Measurements from ENCODE around the gene DNHD1. TPM values are rescaled to one million over a fixed set of nuclear protein-coding genes. Genes with fewer than 3 reads are reported as not detected.

Gene DNHD1
- total and polyA plus RNA-seq, 9 of the 15 experiments (the other 6 are each of a cell fraction or from before 2014, with no cell fraction given) = 0.82 to 9.7 (median 3.8) TPM

- CTCF ChIA-PET (ENCODE audit: low intra/inter-chr PET ratio) = no interaction called here
- 13% methylated on average over 1 of the region's 1 CpG for WGBS (ENCODE audit: insufficient coverage, low coverage, missing lambda C conversion rate)
- H3K9ac ChIP-seq (ENCODE audit: insufficient read depth in 1 of 2, low read depth in 2 of 2, low read length in 2 of 2) = no peak overlapping the region
- H3K27ac ChIP-seq (ENCODE audit: extremely low read depth, low read depth, low read length) = no peak overlapping the region
- H2AFZ ChIP-seq (ENCODE audit: low read depth, low read length) = no peak overlapping the region
- POLR2A ChIA-PET = interaction anchor here (0.9 to 1.4 kb wide), 3 partner anchors 11 to 69 kb away, joined by 3 to 4 read pairs (median 3); partner anchors contain the start of gene SMPD1
- no peak for ATAC-seq
- no peaks in the 10 kb centered on the region for H3K79me2 ChIP-seq (ENCODE audit: control insufficient read depth, insufficient read depth, low read length)
- H4K20me1 ChIP-seq (replicated peaks; ENCODE audit: control insufficient read depth, insufficient read depth, low read length) = no peaks in the 10 kb centered on the region
- H3K27me3 ChIP-seq (ENCODE audit: control insufficient read depth in 2 of 2, insufficient read depth in 2 of 2, low read length in 2 of 2) = no peaks in the 10 kb centered on the region
- no peaks in the 10 kb centered on the region for H3K9me1 ChIP-seq (ENCODE audit: control insufficient read depth, insufficient read depth, low read length)
- H3K9me3 ChIP-seq (replicated peaks; ENCODE audit: control insufficient read depth, insufficient read depth, low read depth, low read length) = no peaks in the 10 kb centered on the region
- DNase-seq (ENCODE audit: extremely low read depth in 1 of 4, low spot score in 3 of 4) = no peak
- no TSS peak for BruUV-seq (replicated peaks)
- no peaks in the 10 kb centered on the region for H3K36me3 ChIP-seq (ENCODE audit: control insufficient read depth, insufficient read depth, low read length)
- FAIRE-seq = no peak
- in situ Hi-C loops (cut with MboI) (no loop called here), intact Hi-C loops (cut with micrococcal nuclease) (no loop called here)
- no peaks in the 10 kb centered on the region for H3K4me1 ChIP-seq (replicated peaks in 1 of 2; ENCODE audit: control insufficient read depth in 2 of 2, insufficient read depth in 2 of 2, low read length in 2 of 2)
- no peak overlapping the region for H3K4me2 ChIP-seq (ENCODE audit: insufficient read depth, low read length)
- no peak overlapping the region for H3K4me3 ChIP-seq
- TF ChIP-seq ZBTB9 (CRISPR knock-in tag; IDR thresholded peaks at IDR 0.05) = no peak
- no peak for TF ChIP-seq RBM17 (IDR thresholded peaks at IDR 0.05; ENCODE audit: borderline replicate concordance, low read depth, low read length)
- no peak for TF ChIP-seq MCM5 (IDR thresholded peaks at IDR 0.05; ENCODE audit: low read depth)
- TF ChIP-seq SMC3 (conservative IDR thresholded peaks at IDR 0.05; ENCODE audit: insufficient read depth, low read depth, low read length) = no peak
- no peak for TF ChIP-seq PHF21A (IDR thresholded peaks at IDR 0.05; ENCODE audit: borderline replicate concordance, low read depth)
- no peak for TF ChIP-seq CREB3 (tag; conservative IDR thresholded peaks at IDR 0.05; ENCODE audit: low read depth)
- no peak for TF ChIP-seq SRSF9 (IDR thresholded peaks at IDR 0.05; ENCODE audit: borderline replicate concordance, low read depth, low read length)
- no peak for TF ChIP-seq AFF1 (IDR thresholded peaks at IDR 0.05; ENCODE audit: low read depth in 1 of 2, partially characterized antibody in 2 of 2)
- TF ChIP-seq ZNF668 (CRISPR knock-in tag; IDR thresholded peaks at IDR 0.05) = no peak
- TF ChIP-seq ZNF174 (CRISPR knock-in tag; IDR thresholded peaks at IDR 0.05) = no peak
- TF ChIP-seq CUX1 (CRISPR knock-in tag; IDR thresholded peaks at IDR 0.05) = no peak
Measured at GRCh38 chr11:6459099-6459450, 38.0 kb upstream of the DNHD1 start.
